IPS-20b (cell line): ENCODE data around the gene TTLL5.

Source experiments
- H3K27ac ChIP-seq: one replicate; pipeline ENCODE4 v1.5.1; 2013; ENCODE audit warnings: low read length
- H3K27me3 ChIP-seq: 2 replicates; pipeline ENCODE4 v1.6.1; 2013; ENCODE audit warnings: mild to moderate bottlenecking, low read length, inconsistent platforms; ENCODE audit not compliant: insufficient read depth
- H3K36me3 ChIP-seq: 2 replicates; pipeline ENCODE4 v1.6.1; 2013; ENCODE audit warnings: low read depth, mild to moderate bottlenecking, inconsistent platforms, low read length, moderate library complexity; ENCODE audit not compliant: insufficient read depth
- H3K4me1 ChIP-seq: 2 replicates; pipeline ENCODE4 v1.6.1; 2013; ENCODE audit warnings: mild to moderate bottlenecking, control low read depth, inconsistent platforms, low read length, moderate library complexity; ENCODE audit not compliant: insufficient read depth
- H3K4me3 ChIP-seq: 2 replicates; pipeline ENCODE4 v1.5.1; 2013; ENCODE audit warnings: mild to moderate bottlenecking, low read length, inconsistent platforms
- H3K9ac ChIP-seq: 2 replicates; pipeline ENCODE4 v1.6.1; 2013; ENCODE audit warnings: low read depth, mild to moderate bottlenecking, inconsistent platforms, low read length, moderate library complexity
- H3K9me3 ChIP-seq: 2 replicates; pipeline ENCODE4 v1.6.1; 2013; ENCODE audit warnings: mild to moderate bottlenecking, low read depth, low read length, inconsistent platforms; ENCODE audit not compliant: insufficient read depth

The TTLL5 gene

DNA sequence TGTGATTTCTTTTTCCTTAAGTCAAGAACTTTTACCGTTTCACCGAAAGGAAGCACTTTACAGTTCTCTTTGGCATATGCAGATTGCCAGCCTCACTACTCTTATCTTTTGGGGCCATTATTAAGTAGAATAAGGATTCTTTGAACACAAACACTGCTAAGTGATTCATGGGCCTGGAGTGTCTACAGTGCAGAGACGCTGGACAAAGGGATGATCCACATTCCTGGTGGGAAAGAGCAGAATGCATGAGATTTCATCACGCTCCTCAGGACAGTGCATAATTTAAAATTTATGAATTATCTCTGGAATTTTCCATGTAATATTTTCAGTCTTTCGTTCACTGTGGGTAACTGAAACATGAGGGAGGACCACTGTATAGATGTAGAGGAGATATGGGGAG lies 90.2 kb downstream of the TTLL5 start:
- H3K4me3 ChIP-seq: no peak overlapping the region
- H3K27me3 ChIP-seq: no peaks in the 10 kb centered on the region
- H3K4me1 ChIP-seq: no peaks in the 10 kb centered on the region
- no peak overlapping the region for H3K9ac ChIP-seq
- H3K9me3 ChIP-seq: no peaks in the 10 kb centered on the region
- H3K36me3 ChIP-seq: peaks cover 46% of the 10 kb centered on the region
- H3K27ac ChIP-seq: no peak overlapping the region

DNA sequence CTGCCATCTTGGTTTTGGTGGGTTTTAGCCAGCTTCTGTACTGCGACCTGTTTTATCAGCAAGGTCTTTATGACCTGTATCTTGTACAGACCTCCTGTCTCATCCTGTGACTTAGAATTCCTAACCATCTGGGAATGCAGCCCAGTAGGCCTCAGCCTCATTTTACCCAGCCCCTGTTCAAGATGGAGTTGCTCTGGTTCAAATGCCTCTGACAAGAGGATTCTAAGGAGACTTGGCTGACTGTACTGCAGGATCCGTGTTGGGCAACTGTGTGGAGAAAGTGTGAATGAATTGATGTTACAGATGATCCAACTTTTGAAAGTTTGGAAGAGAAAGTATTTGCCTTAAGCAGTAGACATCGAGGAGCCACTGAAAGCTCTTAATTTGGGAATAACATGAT lies 91.0 kb downstream of the TTLL5 start:
- Histone ChIP-seq H3K4me3 (no peak overlapping the region), H3K27ac (no peak overlapping the region), H3K9ac (no peak overlapping the region), H3K4me1 (no peaks in the 10 kb centered on the region), H3K36me3 (peaks cover 39% of the 10 kb centered on the region), H3K27me3 (no peaks in the 10 kb centered on the region), H3K9me3 (no peaks in the 10 kb centered on the region)

DNA sequence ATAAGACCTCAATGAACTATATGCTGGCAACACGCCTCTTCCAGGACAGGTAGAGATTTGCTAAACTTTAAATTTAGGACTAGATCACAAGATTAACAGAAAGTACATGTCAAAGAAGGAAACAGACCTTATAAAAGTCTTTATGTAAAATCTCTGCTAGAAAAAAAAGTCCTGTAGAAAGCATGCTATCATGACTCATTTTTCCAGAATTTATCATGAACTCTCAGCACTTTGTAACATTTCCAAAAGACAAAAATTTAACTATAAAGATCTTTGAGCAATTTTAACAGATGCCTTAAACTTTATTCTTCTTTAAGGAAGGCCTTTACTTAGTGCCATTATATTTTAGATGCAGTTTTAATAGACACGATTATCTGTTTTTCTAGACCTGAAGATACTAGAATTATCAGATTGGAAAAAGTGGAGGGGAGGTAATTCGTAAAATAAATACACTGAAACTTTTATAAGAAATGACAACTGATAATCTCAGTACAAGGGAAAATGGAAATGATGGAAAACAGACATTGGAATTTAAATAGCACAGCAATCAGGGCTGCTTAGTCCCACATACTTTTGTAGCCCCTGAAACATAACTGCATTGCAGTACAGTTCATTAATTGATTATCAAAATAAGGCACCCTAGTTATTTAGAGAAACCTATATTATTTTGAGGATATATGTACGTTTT lies 92.0 kb downstream of the TTLL5 start:
- Histone ChIP-seq H3K27ac (no peak overlapping the region), H3K36me3 (peaks cover 31% of the 10 kb centered on the region), H3K9ac (no peak overlapping the region), H3K9me3 (no peaks in the 10 kb centered on the region), H3K27me3 (no peaks in the 10 kb centered on the region), H3K4me1 (no peaks in the 10 kb centered on the region), H3K4me3 (no peak overlapping the region)

DNA sequence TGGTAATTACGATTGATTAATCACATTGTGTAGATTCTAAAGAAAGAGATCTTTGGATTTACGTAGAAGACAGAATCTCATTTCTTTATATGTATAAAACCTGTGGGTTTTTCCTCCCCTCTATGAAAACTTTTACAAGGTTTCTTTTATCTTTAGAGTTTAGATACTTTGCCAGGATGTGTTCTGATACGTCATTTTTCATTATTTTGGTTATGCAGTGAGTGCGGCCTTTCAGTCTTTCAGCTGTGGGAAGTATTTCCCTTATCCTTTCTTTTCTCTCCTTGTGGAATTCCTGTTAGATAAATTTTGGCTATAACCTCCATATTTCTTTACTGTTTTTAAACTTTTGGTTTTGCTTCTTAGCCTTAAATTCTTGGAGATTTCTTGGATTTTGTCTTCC lies 92.7 kb downstream of the TTLL5 start:
- no peaks in the 10 kb centered on the region for H3K9me3 ChIP-seq
- H3K27me3 ChIP-seq: no peaks in the 10 kb centered on the region
- H3K9ac ChIP-seq: no peak overlapping the region
- H3K27ac ChIP-seq: no peak overlapping the region
- no peaks in the 10 kb centered on the region for H3K4me1 ChIP-seq
- H3K4me3 ChIP-seq: no peak overlapping the region
- peaks cover 31% of the 10 kb centered on the region for H3K36me3 ChIP-seq

DNA sequence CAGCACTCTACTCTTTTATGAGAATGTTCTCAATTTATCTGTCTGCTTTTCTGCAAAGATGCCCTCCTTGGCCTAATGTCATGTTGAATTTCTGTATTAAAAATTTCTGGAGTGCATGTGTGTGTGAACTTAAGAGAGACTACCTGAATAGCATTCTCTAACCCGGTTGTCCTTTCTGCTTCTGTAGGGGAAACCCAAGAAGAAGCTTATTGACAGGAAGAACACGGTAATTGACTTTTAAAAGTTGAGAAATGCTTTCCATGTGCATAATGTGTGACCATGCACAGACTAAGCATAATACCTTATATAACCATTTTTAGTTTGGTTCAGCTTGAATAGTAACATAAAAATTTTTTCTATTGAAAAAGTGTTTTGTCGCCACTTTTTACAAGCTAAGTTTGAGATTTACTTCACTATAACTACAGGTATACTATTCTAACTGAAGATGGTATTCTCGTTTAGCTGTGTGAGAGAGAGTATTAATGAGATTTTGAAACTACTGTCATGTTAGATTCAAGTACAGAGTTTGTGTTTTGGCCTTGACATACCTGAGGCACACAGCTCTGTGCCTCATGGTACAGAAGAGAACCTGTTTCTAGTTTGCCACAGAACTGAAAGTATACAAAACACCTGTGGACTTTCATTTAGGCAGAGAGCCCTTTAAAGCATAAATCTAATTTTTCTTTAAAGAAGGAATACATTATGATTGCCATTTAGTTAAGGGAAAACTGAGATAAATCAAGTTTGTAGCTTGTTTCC lies 96.8 kb downstream of the TTLL5 start:
- Histone ChIP-seq H3K4me1 (no peaks in the 10 kb centered on the region), H3K27me3 (no peaks in the 10 kb centered on the region), H3K4me3 (no peak overlapping the region), H3K9me3 (no peaks in the 10 kb centered on the region), H3K36me3 (peaks cover 23% of the 10 kb centered on the region), H3K27ac (no peak overlapping the region), H3K9ac (no peak overlapping the region)

DNA sequence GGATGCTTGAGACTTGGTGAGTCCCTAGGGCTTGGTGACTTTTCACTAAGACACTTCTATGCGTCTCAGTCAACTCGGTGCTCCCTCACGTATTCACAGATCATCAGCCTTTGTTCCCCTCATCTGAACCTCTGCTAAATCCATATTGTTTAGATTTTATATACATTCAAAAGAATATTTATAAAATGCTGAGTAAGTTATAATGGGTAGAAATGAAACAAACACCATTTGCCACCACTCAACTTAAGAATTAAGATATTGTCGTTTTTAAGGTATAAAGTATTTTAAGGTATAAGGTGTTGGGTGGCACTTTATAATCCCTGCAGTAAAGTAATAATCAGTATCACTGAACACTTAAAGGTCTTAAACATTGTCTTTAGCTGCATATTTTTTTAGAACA lies 103.0 kb downstream of the TTLL5 start:
- Histone ChIP-seq H3K9ac (no peak overlapping the region), H3K27ac (no peak overlapping the region), H3K27me3 (no peaks in the 10 kb centered on the region), H3K36me3 (peaks cover 25% of the 10 kb centered on the region), H3K4me1 (no peaks in the 10 kb centered on the region), H3K9me3 (no peaks in the 10 kb centered on the region), H3K4me3 (no peak overlapping the region)

DNA sequence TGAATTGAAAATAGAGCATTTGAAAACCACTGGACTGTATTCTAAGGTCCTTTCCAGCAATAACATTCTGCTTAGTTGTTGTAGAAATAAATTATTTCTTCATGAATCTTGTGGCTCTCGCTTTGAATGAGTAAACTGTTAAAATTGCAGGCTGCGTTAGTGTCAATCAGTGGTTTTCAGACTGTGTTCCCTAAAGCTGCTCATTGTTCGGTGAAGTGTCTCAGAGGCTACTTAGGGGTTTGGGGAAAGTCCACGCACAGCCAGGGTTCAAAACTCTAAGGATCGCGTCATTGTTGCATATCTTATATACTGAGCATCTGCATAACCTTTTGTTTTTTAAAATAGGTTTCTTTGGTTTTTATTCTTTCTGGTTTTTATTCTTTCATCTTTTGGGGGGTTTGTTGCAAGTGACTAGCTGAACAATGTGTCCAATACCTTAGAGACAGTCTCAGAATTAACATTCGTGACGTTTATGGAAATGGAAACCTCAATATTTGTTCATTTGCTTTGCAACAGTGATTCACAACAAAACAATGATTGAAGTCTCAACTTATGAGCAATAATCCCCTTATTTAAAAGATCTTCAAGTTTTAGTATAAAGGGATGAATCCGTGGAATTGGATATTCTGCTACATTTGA lies 108.1 kb downstream of the TTLL5 start:
- H3K36me3 ChIP-seq: peaks cover 36% of the 10 kb centered on the region
- no peaks in the 10 kb centered on the region for H3K4me1 ChIP-seq
- no peak overlapping the region for H3K4me3 ChIP-seq
- no peak overlapping the region for H3K27ac ChIP-seq
- H3K9me3 ChIP-seq: no peaks in the 10 kb centered on the region
- H3K27me3 ChIP-seq: no peaks in the 10 kb centered on the region
- H3K9ac ChIP-seq: no peak overlapping the region

DNA sequence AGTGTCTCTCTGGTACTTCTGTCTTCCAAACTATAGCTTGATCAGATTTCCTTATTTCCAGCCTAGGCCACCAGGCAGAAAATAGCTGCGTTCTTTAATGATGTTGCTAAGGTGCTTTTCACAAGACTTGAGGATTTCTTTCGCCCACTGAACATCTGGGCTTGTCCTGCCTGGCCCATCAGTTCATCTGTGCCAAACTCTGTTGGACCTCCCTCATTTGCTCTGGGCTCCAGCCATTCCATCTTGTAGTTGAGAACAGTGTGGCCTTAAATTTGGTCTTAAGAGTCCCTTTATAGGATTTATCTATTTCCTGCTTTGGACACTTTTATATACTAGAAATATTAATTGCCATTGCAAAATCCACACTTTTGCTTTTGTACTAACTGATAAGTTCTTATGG lies 109.6 kb downstream of the TTLL5 start:
- Histone ChIP-seq H3K9me3 (no peaks in the 10 kb centered on the region), H3K9ac (no peak overlapping the region), H3K4me1 (no peaks in the 10 kb centered on the region), H3K27me3 (no peaks in the 10 kb centered on the region), H3K36me3 (peaks cover 36% of the 10 kb centered on the region), H3K4me3 (no peak overlapping the region), H3K27ac (no peak overlapping the region)

DNA sequence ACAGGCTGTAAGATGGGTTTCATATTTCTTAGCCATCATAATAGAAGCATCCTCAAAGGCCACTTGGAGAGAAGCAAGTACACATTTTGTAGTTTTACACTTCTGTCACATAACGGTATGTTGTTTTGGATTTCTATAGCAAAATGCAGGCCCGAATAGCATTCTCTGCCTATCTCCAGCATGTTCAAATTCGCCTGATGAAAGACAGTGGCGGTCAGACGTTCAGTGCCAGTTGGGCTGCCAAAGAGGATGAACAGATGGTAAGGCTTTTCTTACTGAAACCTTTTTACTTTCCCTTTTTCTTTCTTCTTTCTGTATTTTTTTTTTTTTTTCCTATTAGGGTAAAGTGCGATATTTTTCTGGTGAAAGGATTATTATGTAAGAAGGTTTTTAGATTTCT lies 110.5 kb downstream of the TTLL5 start:
- H3K27ac ChIP-seq: no peak overlapping the region

DNA sequence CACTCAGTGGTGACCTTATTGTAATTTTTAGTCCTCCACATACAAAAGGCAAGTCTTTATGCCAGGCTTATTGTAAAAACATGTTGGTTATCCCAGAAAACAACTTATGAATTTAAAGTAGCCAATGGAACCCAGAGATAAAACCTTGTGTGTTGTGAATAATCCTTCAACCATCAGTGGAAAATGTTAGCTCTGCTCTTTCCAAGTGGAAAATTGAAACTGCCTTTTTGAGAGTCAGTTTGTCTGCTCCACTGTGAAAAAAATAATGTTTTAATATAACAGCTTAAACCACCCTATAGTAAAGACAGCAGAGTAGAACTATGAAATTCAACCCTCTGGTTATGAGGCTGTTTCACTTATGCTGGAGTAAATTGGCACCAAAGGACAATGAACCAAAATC lies 112.0 kb downstream of the TTLL5 start:
- Histone ChIP-seq H3K4me1 (no peaks in the 10 kb centered on the region), H3K9ac (no peak overlapping the region), H3K27ac (no peak overlapping the region), H3K9me3 (no peaks in the 10 kb centered on the region), H3K27me3 (no peaks in the 10 kb centered on the region), H3K4me3 (no peak overlapping the region), H3K36me3 (peaks cover 48% of the 10 kb centered on the region)

More for the DNA sequence above, 110.5 kb downstream of the TTLL5 start:
- no peak overlapping the region for H3K9ac ChIP-seq
- H3K4me1 ChIP-seq: no peaks in the 10 kb centered on the region
- H3K9me3 ChIP-seq: no peaks in the 10 kb centered on the region
- H3K27me3 ChIP-seq: no peaks in the 10 kb centered on the region
- H3K36me3 ChIP-seq: peaks cover 37% of the 10 kb centered on the region
- H3K4me3 ChIP-seq: no peak overlapping the region

GRCh38 chr14:75781096-75781495 lies 120.0 kb downstream of the TTLL5 start:
- no peak overlapping the region for H3K4me3 ChIP-seq
- peaks cover 69% of the 10 kb centered on the region for H3K36me3 ChIP-seq
- no peaks in the 10 kb centered on the region for H3K27me3 ChIP-seq
- H3K4me1 ChIP-seq: no peaks in the 10 kb centered on the region
- H3K9me3 ChIP-seq: peaks cover 5% of the 10 kb centered on the region; the same call in 1 of the 2 replicates
- H3K27ac ChIP-seq: no peak overlapping the region
- H3K9ac ChIP-seq: no peak overlapping the region

DNA sequence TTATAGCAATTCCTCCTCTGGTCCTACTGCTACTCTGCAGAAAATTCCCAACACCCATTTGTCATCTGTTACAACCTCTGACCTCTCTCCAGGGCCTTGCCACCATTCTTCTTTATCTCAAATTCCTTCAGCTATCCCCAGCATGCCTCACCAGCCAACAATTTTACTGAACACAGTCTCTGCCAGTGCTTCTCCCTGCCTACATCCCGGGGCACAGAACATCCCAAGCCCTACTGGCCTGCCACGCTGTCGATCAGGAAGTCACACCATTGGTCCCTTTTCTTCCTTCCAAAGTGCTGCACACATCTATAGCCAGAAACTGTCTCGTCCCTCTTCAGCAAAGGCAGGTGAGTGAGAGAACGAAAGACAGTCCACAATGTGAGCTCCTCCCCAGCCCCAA lies 122.1 kb downstream of the TTLL5 start:
- no peak overlapping the region for H3K9ac ChIP-seq
- no peak overlapping the region for H3K27ac ChIP-seq
- H3K4me1 ChIP-seq: no peaks in the 10 kb centered on the region
- peaks cover 5% of the 10 kb centered on the region; the same call in 1 of the 2 replicates for H3K9me3 ChIP-seq
- H3K36me3 ChIP-seq: peaks cover 61% of the 10 kb centered on the region
- no peak overlapping the region for H3K4me3 ChIP-seq
- H3K27me3 ChIP-seq: no peaks in the 10 kb centered on the region
